GM04503 (cell line): ENCODE results near the gene USP13.
"Not testable (repeated sequence)": the region's sequence is repeated elsewhere in the genome, so short reads cannot be mapped to it uniquely, and the experiment has no call there.

Experiments used
- DNase-seq: peaks from one replicate; pipeline ENCODE4 v3.0.0-alpha.2; 2012; ENCODE audit warnings: low read depth

The USP13 gene

DNA sequence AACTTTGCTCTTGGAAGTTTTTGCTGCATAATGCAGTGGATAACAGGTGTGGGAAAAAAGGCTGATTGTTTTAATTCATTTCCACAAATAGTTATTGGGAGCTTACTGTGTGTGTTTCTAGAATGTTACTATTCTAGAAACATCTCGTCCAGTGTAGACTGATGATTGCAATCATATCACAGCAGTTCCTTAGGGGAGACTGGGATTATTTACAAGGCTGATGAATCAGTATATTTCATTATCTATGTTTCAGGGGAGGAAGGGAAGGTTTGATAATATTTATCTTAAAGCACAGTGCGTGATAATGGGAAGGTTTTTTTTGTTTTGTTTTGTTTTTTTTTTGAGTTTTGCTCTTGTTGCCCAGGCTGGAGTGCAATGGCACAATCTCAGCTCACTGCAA lies 2.4 kb downstream of the USP13 start:
- DNase-seq = no peak

GRCh38 chr3:179658606-179659005 lies 5.8 kb downstream of the USP13 start:
- no peak for DNase-seq

- DNase-seq = no peak
Measured at GRCh38 chr3:179660872-179661271, 8.0 kb downstream of the USP13 start.

- DNase-seq = no peak
Measured at GRCh38 chr3:179661777-179662176, 8.9 kb downstream of the USP13 start.

DNA sequence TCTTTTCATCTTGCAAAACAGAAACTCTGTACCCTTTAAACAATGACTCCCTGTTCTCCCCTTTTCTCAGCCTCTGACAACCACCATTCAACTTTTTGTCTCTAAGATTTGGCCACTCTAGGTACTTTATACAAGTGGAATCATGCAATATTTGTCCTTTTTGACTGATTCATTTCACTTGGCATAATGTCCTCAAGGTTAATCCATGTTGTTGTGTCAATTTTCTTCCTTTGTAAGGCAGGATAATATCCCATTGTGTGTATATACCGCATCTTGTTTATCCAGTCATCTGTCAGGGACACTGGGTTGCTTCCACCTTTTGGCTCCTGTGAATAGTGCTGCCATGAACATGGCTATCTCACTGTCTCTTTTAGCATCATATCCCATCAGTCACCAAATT lies 10.3 kb downstream of the USP13 start:
- no peak for DNase-seq

DNA sequence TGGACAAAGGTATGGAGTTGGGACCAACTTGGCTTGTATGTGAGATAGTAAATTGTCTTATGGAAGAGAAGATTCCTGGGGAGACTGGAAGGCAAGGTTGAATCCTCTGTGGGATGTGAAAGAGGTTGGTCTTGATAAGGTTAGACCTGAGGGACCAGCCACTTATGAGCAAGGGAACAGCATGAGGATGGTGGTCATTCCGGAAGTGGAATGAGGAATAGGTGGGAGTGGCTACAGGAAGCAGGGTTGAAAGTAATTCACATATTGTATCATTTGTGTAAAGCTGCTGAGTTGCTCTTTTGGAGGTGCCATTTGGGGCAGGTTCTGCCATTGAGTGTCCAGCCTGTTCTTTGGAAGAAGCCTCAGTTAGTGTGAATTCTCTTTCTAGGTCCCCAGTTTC lies 13.2 kb downstream of the USP13 start:
- no peak for DNase-seq

DNA sequence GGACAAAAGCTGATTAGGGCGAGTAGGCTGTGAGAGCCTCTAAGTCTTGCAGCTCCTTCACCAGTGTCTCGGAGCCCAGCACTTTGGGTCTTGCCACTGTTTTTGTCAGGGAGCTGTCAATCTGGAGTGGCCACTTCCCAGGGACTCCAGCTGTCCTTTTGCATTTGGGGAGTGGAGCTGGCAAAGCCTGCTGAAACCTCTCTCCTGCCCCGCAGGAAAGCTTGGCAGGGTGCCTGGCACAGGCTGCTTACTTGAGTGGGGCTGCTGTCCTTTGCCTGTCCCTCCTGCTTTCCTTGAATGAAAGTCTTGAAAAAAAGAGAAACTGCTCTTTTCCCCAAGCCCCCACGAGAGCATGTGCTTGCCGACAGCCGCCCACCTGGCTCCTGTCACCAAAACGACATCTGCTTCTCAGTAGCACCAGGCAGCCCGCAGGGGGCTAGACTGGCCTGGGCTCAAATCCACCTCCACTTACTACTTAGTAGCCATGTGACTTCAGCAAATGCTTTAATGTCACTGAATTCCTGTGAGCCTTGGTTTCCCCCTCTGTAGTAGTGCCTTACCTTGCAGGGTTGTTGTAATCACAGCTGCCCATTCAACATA lies 13.7 kb downstream of the USP13 start:
- no peak for DNase-seq

DNA sequence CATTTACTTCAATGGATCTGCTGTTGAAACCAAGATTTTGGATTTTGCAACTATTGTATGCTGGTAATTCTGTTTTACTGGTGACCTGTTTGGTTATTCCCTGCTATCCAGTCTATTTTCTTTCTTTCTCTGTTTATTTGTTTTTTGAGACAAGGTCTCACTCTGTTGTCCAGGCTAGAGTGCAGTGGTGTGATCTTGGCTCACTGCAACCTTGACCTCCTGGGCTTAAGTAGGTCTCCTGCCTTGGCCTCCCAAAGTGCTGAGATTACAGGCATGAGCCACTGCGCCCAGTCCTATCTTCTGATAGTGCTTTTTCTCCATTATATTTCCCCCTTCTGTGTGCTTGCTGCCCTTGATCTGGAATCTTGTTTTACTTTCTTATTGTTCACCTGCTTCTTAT lies 15.6 kb downstream of the USP13 start:
- no peak for DNase-seq

DNA sequence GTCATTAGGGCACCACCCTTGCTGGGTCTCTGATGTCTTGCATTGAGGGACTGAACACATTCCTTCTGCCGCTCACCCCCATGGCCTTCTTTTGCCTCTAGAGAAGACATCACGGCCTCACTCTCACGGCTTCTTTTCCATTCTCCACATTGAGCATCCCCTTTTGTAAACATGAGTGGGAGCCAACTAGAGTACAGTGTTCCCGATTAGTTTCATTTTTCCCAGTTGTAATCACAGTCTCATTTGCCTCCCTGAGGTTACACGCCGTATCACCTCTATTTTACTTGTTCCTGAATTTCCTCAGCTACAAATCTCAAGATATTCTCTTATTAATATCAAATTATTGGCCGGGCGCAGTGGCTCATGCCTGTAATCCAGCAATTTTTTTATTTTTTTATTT lies 17.5 kb downstream of the USP13 start:
- DNase-seq = no peak

- no peak for DNase-seq
Measured at GRCh38 chr3:179671309-179671708, 18.5 kb downstream of the USP13 start.

DNA sequence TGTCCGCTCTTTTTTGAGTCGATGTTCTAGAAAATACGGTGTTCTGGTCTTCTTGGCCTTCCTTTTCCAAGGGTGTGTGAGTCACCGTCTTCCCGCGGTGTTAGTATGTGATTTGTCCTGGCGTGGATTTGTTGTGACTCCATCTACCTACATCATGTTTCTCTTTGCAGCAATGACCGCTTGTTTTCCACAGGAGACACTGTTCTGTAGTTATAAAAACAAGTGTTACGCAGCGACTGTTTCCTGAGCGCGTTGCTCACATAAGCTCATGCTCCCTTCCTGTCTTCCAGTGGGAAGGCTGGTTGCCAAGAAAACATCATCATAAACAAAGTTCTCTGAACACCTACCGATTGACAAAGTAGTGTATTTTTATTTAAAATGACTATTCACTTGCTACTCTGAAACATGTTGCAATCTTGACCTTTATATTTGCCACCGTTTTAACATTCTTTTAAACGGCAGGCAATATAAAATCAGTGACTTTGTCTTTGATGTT lies 19.0 kb downstream of the USP13 start:
- DNase-seq = no peak

DNA sequence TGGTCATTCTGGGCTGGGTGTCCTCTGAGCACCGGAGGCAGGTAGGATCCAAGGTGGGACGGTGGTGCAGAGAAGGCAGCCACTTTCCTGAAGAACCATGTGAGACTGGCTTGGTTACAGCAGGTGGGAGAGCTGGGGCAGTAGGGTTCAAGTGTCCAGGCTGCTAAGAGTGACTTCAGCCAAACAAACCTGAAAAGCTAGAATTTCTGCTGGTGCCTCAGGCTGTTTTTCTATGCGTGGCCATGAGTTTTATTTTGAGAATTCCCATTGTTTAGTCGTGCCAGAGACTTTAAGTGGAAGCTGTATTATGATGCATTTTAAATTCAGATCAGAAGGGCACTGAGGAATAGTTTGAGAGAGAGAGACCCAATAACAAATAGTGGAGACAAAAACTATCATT lies 20.1 kb downstream of the USP13 start:
- no peak for DNase-seq

DNA sequence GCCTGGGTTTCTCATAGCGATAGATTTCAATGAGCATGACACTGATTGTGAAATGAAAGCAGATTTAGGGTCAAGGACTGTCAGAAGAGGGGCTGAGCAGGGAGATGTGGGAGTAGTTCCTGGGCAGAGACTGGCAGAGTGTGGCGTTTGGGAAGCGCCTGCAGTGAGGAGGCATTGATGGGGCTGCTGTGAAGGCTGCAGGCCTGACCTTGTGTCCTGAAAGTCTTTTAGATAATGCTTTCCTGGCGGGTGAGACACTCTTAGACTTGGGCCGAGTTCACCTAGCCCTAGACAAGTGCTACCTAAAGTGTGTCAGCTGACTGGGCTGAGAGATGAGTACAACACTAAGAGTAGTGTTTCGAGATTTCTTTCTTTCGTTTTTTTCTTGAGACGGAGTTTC lies 20.7 kb downstream of the USP13 start:
- no peak for DNase-seq

DNA sequence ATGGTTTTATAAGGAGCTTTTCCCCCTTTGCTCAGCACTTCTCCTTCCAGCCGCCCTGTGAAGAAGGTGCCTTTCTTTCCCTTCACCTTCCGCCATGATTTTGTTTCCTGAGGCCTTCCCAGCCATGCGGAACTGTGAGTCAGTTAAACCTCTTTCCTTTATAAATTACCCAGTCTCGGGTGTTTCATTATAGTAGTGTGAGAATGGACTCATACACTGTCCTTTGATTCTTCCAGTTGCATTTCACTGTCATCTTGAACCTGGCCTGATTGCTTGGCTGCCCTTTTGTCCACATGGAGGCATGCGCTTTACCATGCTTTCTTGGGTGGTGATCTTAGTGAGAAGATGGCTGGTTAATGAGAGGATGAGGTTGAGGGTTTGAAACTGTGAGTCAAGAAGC lies 23.2 kb downstream of the USP13 start:
- no peak for DNase-seq

DNA sequence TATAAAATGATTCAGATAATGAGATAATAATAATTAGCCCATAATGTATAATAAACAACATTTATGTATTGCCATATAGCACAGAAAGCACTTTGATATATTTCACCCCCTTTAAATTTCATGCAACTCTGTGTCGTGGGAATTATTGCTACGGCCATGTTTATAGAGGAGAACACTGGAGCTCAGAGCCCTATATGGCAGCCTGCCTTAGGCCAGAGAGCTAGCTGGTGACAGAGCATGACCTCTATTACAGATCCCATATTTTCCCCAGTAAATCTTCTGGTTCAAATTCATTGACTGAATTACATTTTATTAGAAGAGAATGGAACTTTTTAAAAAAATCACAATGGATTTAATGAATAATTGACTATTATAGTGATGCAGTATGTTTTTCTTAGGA lies 25.0 kb downstream of the USP13 start:
- DNase-seq = no peak

GRCh38 chr3:179681492-179682263 lies 28.8 kb downstream of the USP13 start:
- no peak for DNase-seq

- no peak for DNase-seq
Measured at GRCh38 chr3:179682426-179683080, 29.7 kb downstream of the USP13 start.

DNA sequence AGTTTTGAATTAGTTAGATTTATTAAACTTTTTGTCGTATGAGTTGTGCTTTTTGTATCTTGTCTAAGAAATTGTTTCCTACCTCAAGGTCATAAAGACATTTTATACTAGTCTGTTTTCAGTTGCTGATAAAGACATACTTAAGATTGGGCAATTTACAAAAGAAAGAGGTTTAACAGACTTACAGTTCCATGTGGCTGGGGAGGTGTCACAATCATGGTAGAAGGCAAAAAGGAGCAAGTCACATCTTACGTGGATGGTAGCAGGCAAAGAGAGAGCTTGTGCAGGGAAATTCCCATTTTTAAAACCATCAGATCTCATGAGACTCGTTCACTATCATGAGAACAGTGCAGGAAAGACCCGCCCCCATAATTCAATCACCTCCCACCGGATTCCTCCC lies 30.4 kb downstream of the USP13 start:
- DNase-seq = not testable (repeated sequence)

DNA sequence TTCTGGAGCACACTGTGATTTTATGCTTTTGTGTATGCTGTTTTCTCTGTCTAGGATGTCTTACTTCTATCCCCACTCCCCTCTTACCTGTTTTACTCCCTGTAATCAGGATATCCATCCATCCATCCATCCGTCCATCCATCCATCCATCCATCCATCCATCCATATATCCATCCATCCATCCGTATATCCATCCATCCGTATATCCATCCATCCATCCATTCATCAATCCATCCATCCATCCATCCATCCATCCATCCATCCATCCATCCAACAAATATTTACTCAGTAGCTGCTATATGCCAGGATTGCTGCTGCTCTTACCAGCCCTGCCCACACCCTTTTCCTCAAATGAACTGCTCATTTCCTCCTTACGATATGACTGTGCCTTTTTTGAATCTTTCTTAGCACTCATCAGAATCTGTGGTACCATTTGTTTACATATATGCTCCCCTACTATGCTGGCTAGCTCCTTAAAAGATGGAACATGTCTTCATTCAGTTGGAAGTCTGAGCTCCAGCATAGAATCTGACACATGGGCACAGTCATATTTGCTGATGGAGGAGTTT lies 35.2 kb downstream of the USP13 start:
- no peak for DNase-seq

DNA sequence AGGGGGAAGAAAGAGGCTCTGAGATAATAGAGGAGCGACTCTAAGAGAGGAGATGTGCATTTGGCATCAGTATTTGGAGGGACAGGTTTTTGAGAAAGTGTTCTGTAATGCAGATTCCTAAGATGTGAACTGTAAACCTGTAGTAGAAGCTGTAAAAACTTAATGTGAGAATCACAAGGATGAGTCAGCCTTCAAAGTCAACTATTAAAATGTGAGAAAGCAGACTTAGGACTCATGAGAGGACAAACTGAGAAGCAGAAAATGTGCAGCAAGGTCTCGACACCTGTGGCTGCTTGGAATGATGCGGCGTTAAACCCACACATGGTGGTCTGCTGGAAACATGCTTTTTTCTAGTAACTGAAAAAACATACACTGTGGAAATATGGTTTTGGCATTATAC lies 36.0 kb downstream of the USP13 start:
- no peak for DNase-seq

- no peak for DNase-seq
Measured at GRCh38 chr3:179694731-179695130, 41.9 kb downstream of the USP13 start.

GRCh38 chr3:179695672-179696313 lies 43.0 kb downstream of the USP13 start:
- DNase-seq = no peak
